GM21529 (cell line): ENCODE measurements around the gene ROCK2.

ENCODE experiments used
- ATAC-seq: cut with Tn5 transposase; IDR thresholded peaks from one replicate; pipeline ENCODE4 v1.9.1; 2021; ENCODE audit not compliant: unreplicated experiment

ROCK2 gene

GRCh38 chr2:11132036-11132671 is 212.3 kb downstream of the ROCK2 start:
- peak; percentile 4 for ATAC-seq

GRCh38 chr2:11131166-11131920 is 213.1 kb downstream of the ROCK2 start:
- ATAC-seq, result no peak
